GM13976 (cell line): ENCODE measurements around the gene FPR2.

ENCODE experiments used
- DNase-seq: peaks from one replicate; pipeline ENCODE4 v3.0.0; 2012; ENCODE audit warnings: low spot score
- in situ Hi-C: fragments of 300-500 bp; cut with MboI; formaldehyde crosslinking; loops from one replicate; pipeline ENCODE4 v1.12.0; 2022; ENCODE audit warnings: low sequenced_read_pairs, mixed read lengths, inconsistent platforms; ENCODE audit not compliant: unreplicated experiment
- TF ChIP-seq, protein P1 (sequence below): IDR thresholded peaks from 2 replicates; pipeline ENCODE4 v1.5.1; 2012; ENCODE audit warnings: borderline replicate concordance, mild to moderate bottlenecking; ENCODE audit not compliant: insufficient read depth; ENCODE audit errors: extremely low read depth, missing control alignments, control extremely low read depth

The FPR2 gene

DNA sequence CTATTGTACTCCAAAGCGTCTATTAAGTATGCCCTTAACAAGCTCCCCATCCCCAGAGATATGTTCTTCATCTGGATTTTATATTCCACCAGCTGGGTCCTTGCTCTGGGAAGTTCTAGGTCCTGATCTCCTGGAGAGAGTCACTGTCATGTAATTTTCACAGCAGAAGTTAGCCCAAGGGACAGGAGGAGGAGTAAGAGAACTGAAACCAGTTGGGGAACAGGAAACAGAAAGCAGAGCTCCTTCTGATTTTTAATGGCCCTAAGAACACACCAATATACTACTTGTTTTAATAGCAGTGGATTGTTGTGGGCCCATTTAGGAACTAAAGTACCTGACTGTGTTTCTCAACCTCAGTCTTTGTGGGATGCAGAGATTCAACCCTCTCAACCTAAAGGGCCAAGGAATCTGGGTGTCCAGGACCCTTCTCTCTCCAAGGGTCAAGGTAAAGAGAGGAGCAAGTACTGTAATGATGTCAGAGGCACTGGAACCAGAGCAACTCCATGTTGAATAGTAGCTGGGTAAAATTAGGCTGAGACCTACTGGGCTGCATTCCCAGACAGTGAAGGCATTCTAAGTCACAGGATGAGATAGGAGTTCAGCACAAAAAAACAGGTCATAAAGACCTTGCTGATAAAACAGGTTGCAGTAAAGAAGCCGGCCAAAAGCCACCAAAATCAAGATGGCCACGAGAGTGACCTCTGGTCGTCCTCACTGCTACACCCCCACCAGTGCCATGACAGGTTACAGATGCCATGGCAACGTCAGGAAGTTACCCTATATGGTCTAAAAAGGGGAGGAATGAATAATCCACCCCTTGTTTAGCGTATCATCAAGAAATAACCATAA is 25.9 kb downstream of the FPR2 start:
- in situ Hi-C loops = no loop called here
- TF ChIP-seq, protein P1, sequence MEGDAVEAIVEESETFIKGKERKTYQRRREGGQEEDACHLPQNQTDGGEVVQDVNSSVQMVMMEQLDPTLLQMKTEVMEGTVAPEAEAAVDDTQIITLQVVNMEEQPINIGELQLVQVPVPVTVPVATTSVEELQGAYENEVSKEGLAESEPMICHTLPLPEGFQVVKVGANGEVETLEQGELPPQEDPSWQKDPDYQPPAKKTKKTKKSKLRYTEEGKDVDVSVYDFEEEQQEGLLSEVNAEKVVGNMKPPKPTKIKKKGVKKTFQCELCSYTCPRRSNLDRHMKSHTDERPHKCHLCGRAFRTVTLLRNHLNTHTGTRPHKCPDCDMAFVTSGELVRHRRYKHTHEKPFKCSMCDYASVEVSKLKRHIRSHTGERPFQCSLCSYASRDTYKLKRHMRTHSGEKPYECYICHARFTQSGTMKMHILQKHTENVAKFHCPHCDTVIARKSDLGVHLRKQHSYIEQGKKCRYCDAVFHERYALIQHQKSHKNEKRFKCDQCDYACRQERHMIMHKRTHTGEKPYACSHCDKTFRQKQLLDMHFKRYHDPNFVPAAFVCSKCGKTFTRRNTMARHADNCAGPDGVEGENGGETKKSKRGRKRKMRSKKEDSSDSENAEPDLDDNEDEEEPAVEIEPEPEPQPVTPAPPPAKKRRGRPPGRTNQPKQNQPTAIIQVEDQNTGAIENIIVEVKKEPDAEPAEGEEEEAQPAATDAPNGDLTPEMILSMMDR = no peak
- no peak for DNase-seq

DNA sequence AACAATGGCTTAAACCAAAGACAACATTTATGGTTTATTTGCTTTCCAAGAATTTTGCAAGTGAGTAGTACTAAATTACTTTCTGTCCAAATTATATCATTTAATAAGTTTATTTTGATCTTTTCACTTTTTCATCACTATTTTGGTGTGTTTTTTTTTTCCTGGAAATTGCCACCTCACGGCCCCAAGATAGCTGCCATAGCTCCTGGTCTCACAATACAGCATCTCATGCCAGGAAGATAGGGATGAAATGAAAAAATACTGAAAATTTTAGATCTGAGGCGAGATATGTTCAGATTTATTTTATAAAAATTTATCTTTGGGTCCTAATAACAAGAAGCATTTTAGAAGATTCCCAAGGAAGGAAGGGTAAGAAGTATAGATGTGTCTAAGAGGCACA is 27.0 kb downstream of the FPR2 start:
- DNase-seq = no peak
- in situ Hi-C loops = no loop called here
- TF ChIP-seq, protein P1 = no peak

DNA sequence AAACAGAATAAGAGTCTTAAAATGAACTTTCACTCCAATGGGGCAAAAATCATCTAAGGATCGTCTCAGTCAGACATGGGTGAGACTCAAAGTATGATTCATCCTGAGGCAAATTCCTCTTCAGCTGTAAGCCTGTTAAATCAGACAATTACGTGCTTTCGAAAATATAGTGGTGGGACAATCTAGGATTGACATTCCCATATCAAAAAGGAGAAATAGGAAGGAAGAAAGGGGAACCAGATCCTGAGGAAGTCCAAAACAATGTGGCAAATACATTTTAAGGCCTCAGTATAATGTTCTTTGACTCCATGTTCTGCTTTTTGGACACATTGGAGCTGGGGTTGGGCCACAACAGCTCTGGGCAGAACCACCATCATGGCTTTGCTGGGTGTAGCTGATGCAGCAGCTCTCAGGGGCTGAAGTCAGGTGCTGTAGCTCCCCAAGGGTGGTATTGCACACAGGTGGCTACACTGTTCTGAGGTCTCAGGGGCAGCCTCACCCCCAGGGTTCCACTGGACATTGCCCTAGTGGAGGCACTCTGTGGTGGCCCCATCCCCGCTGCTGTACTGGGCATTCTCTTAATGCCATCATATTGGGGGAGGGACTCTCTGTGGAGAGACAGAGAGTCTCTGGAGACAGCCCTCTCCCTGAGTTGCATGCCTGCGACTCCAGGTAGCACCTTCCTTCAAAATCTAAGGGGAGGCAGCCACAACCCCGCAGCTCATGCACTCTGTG is 28.2 kb downstream of the FPR2 start:
- no peak for DNase-seq
- TF ChIP-seq, protein P1 = no peak
- in situ Hi-C loops = no loop called here

DNA sequence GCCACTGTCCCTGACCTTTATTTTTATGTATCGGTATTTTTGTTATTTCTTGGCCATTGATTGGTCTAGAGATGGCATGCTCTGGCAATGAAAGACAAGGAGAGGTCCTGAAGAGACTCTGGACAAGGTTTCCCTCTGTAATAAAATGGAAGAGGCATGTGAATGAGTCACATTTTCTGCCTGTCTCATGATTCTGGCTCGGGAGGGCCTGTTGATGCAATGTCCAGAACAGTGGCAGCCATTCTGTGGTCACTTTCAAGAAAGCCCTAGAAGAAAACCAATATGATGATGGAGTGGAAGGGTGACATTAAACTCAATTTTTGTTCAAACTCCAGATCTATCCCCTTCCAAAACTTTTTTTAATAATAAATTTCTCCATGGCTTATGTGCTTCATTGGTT is 32.0 kb downstream of the FPR2 start:
- no peak for DNase-seq
- TF ChIP-seq, protein P1 = no peak
- in situ Hi-C loops = no loop called here

DNA sequence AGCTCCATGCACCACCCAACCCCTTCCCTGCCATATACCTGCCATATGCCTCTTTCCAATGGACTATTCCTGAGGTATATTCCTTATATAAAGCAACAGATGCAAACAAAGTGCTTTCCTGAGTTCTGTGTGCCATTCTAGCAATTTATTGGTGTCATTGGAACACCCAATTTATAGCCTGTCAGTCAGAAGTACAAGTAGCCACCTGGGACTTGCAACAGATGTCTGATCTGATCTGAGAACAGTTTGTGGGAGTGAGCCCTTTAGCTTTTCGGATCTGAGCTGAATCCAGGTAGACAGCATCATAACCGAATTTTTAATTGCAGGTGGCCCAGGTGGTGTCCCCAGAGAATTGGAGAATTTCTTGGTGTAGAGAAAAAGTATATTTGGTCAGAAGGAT is 33.0 kb downstream of the FPR2 start:
- in situ Hi-C loops = no loop called here
- DNase-seq = no peak
- TF ChIP-seq, protein P1 = no peak

DNA sequence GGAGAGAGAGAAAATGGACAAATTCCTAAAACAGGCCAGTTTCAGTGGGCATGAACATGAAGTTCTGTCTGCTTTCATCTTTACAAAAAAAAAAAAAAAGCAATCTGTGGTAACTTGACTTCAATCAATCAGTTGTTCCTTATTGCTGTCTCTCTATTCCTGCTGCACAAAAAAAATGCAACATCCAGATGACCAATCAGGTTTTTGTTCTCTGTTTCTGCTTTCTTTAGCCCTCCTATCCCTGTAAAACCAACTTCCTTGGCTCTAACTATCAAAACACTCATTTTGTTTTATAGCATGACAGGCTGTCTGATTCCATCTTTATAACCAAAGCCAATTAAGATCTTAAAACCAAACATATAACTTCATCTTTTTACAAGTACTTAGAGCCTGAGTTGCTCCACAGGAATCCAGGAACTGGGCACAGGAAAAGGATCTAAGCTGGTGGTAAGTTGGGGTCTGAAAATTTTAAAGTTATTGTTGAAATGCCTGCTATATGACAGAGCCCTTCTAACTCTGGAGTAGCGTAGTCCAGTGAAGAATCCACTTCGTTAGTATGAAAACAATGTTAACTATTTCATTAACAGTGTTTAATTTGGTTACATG is 34.0 kb downstream of the FPR2 start, which contains the start of gene FPR3:
FPR3 (plus strand) TSS at position 273 of the 606 bp plus-strand sequence. CDS start 28,592 bp downstream, outside the sequence.
- TF ChIP-seq, protein P1 = no peak
- in situ Hi-C loops = no loop called here
- no peak for DNase-seq
